H9 (cell line): ENCODE data around the gene HTR3D. TPM values are rescaled to one million over a fixed set of nuclear protein-coding genes. Genes with fewer than 3 reads are reported as not detected.

Source experiments
- DNase-seq: peaks from one replicate; pipeline ENCODE4 v3.0.0-alpha.2; 2017
- H2AFZ ChIP-seq: one replicate; pipeline ENCODE4 v1.6.1; 2013; ENCODE audit warnings: mild to moderate bottlenecking, low read length, control low read depth, moderate library complexity
- H2AK5ac ChIP-seq: 2 replicates; pipeline ENCODE4 v1.6.1; 2013; ENCODE audit warnings: low read length, control low read depth, mixed read lengths; ENCODE audit not compliant: insufficient read length
- H2BK120ac ChIP-seq: one replicate; pipeline ENCODE4 v1.6.1; 2013; ENCODE audit warnings: low read depth, mild to moderate bottlenecking, low read length, control low read depth, inconsistent platforms; ENCODE audit not compliant: poor library complexity, severe bottlenecking
- H2BK12ac ChIP-seq: 2 replicates; pipeline ENCODE4 v1.6.1; 2013; ENCODE audit warnings: low read length, control low read depth, mixed read lengths, low read depth; ENCODE audit not compliant: insufficient read length
- H2BK15ac ChIP-seq: 2 replicates; pipeline ENCODE4 v1.6.1; 2013; ENCODE audit warnings: low read depth, low read length, control low read depth
- H2BK20ac ChIP-seq: one replicate; pipeline ENCODE4 v1.6.1; 2013; ENCODE audit warnings: low read depth, mild to moderate bottlenecking, low read length, control low read depth, inconsistent platforms; ENCODE audit not compliant: poor library complexity, severe bottlenecking
- H2BK5ac ChIP-seq: 2 replicates; pipeline ENCODE4 v1.6.1; 2013; ENCODE audit warnings: low read length, control low read depth, mixed read lengths; ENCODE audit not compliant: insufficient read length
- H3K14ac ChIP-seq: 2 replicates; pipeline ENCODE4 v1.6.1; 2013; ENCODE audit warnings: low read length, control low read depth; ENCODE audit not compliant: insufficient read depth
- H3K18ac ChIP-seq: 2 replicates; pipeline ENCODE4 v1.6.1; 2013; ENCODE audit warnings: low read depth, mild to moderate bottlenecking, mixed read lengths, low read length, control low read depth; ENCODE audit not compliant: insufficient read length
- H3K23ac ChIP-seq: 2 replicates; pipeline ENCODE4 v1.6.1; 2013; ENCODE audit warnings: low read length, control low read depth, mixed read lengths, low read depth; ENCODE audit not compliant: insufficient read length
- H3K23me2 ChIP-seq: 2 replicates; pipeline ENCODE4 v1.6.1; 2013; ENCODE audit warnings: low read depth, mild to moderate bottlenecking, mixed read lengths, low read length, control low read depth; ENCODE audit not compliant: insufficient read length, poor library complexity, severe bottlenecking
- H3K27ac ChIP-seq: 2 replicates; pipeline ENCODE4 v1.5.1; 2013; ENCODE audit warnings: low read length, control low read depth, mixed read lengths, low read depth; ENCODE audit not compliant: insufficient read length
- H3K27me3 ChIP-seq: 2 replicates; pipeline ENCODE4 v1.6.1; 2013; ENCODE audit warnings: low read length, control low read depth, inconsistent platforms; ENCODE audit not compliant: insufficient read depth
- H3K4ac ChIP-seq: 2 replicates; pipeline ENCODE4 v1.6.1; 2013; ENCODE audit warnings: low read depth, mild to moderate bottlenecking, control low read depth, inconsistent platforms, low read length, moderate library complexity
- H3K4me1 ChIP-seq: 2 replicates; pipeline ENCODE4 v1.6.1; 2013; ENCODE audit warnings: low read length, control low read depth, inconsistent platforms; ENCODE audit not compliant: insufficient read depth
- H3K4me2 ChIP-seq: 2 replicates; pipeline ENCODE4 v1.6.1; 2013; ENCODE audit warnings: low read length, control low read depth, mixed read lengths; ENCODE audit not compliant: insufficient read length, insufficient read depth
- H3K56ac ChIP-seq: 2 replicates; pipeline ENCODE4 v1.6.1; 2013; ENCODE audit warnings: low read depth, mild to moderate bottlenecking, mixed read lengths, low read length, control low read depth; ENCODE audit not compliant: insufficient read length
- H3K79me1 ChIP-seq: 2 replicates; pipeline ENCODE4 v1.6.1; 2013; ENCODE audit warnings: low read depth, mild to moderate bottlenecking, moderate library complexity, low read length, control low read depth, inconsistent platforms; ENCODE audit not compliant: insufficient read depth, poor library complexity, severe bottlenecking
- H3K79me2 ChIP-seq: 2 replicates; pipeline ENCODE4 v1.6.1; 2013; ENCODE audit warnings: low read length, control low read depth, inconsistent platforms; ENCODE audit not compliant: insufficient read depth
- H3K9ac ChIP-seq: 2 replicates; pipeline ENCODE4 v1.6.1; 2013; ENCODE audit warnings: low read length, control low read depth, mixed read lengths; ENCODE audit not compliant: insufficient read length; ENCODE audit errors: extremely low read depth
- H3K9me3 ChIP-seq: one replicate; pipeline ENCODE4 v1.6.1; 2013; ENCODE audit warnings: low read depth, low read length, inconsistent platforms; ENCODE audit not compliant: control insufficient read depth
- H3T11ph ChIP-seq: one replicate; pipeline ENCODE4 v1.6.1; 2013; ENCODE audit warnings: mild to moderate bottlenecking, low read length, control low read depth, inconsistent platforms
- H4K20me1 ChIP-seq: one replicate; pipeline ENCODE4 v1.6.1; 2013; ENCODE audit not compliant: control insufficient read depth, insufficient read length, insufficient read depth
- H4K5ac ChIP-seq: 2 replicates; pipeline ENCODE4 v1.6.1; 2013; ENCODE audit warnings: low read depth, mild to moderate bottlenecking, mixed read lengths, low read length, control low read depth; ENCODE audit not compliant: insufficient read length
- H4K8ac ChIP-seq: replicated peaks from 2 replicates; pipeline ENCODE4 v1.6.1; 2013; ENCODE audit warnings: low read length, control low read depth, mixed read lengths, low read depth; ENCODE audit not compliant: insufficient read length
- H4K91ac ChIP-seq: 2 replicates; pipeline ENCODE4 v1.6.1; 2013; ENCODE audit warnings: low read depth, mild to moderate bottlenecking, moderate library complexity, mixed read lengths, low read length, control low read depth; ENCODE audit not compliant: insufficient read length
- H3K27ac Mint-ChIP-seq, 3 experiments: 2 replicates in 2 of 3; 3 replicates in 1 of 3; pipeline ENCODE4 v1.8.0; 2020 to 2021; ENCODE audit warnings: mixed read lengths in 3 of 3, mild to moderate bottlenecking in 1 of 3, moderate library complexity in 1 of 3
- H3K27me3 Mint-ChIP-seq: 2 replicates; pipeline ENCODE4 v1.8.0; 2021; ENCODE audit warnings: low read depth, mild to moderate bottlenecking, moderate library complexity, mixed read lengths
- H3K36me3 Mint-ChIP-seq, 3 experiments: 2 replicates in 2 of 3; 3 replicates in 1 of 3; pipeline ENCODE4 v1.8.0; 2020 to 2021; ENCODE audit warnings: low read depth in 3 of 3, mixed read lengths in 3 of 3; ENCODE audit not compliant: insufficient read depth in 1 of 3
- H3K4me1 Mint-ChIP-seq, 2 experiments: 2 replicates each; pipeline ENCODE4 v1.8.0; 2020; ENCODE audit warnings: mixed read lengths in 2 of 2
- H3K4me3 Mint-ChIP-seq, 2 experiments: 2 replicates in 1 of 2; 3 replicates in 1 of 2; pipeline ENCODE4 v1.8.0; 2020 to 2021; ENCODE audit warnings: mild to moderate bottlenecking in 2 of 2, mixed read lengths in 2 of 2, moderate library complexity in 1 of 2
- H3K9me3 Mint-ChIP-seq, 2 experiments: 2 replicates in 1 of 2; 3 replicates in 1 of 2; pipeline ENCODE4 v1.8.0; 2020; ENCODE audit warnings: mild to moderate bottlenecking in 2 of 2, mixed read lengths in 2 of 2, moderate library complexity in 1 of 2
- WGBS: extraction: QIAGEN DNeasy Blood & Tissue Kit; methylation state at CpG from one replicate; pipeline ENCODE4 v1.1.7; 2013; ENCODE audit warnings: missing lambda C conversion rate, low lambda C conversion rate, mixed read lengths; ENCODE audit not compliant: insufficient read length; ENCODE audit errors: extremely low coverage; 5-methylcytosine and 5-hydroxymethylcytosine counted together
- total RNA-seq: library from RNA; stranded (reverse); gene quantifications from 2 replicates; pipeline ENCODE4 v1.2.1, GENCODE V29; 2021
- TF ChIP-seq, protein P1 (sequence below): fragments of 200-600 bp; sonication (generic); conservative IDR thresholded peaks from 3 replicates; pipeline ENCODE4 v1.8.0; 2021; ENCODE audit warnings: antibody characterized with exemption, mild to moderate bottlenecking

HTR3D gene
- total RNA-seq, 1 experiment from 2014 or later, result not detected

DNA sequence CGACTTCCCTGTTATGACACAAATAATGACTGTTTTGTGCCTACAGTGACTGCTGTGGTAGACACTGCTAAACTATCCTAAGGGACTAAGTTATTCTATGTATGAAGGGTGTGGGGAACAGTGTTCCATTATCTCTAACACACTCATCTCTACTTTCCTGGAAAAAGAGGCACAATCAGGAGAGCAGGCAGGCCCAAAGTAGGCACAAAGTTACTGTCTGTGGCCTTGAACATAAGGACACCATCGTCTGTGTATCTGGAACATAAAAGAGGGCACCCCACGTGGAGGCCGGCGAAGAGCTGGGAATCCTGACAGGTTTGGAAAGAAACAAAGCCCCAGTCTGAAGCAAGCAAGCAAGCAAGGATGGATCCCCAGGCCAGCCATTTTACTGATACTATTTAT, 15.4 kb upstream of the HTR3D start:
- Histone ChIP-seq H3K4me2 (peak overlapping the region; percentile 11), H3K14ac (no peak overlapping the region), H3K79me2 (peaks cover 7% of the 10 kb centered on the region; the same call in 1 of the 2 replicates), H2BK15ac (no peak overlapping the region), H4K20me1 (no peaks in the 10 kb centered on the region), H2BK12ac (no peak overlapping the region), H4K91ac (no peak overlapping the region), H2BK120ac (no peak overlapping the region), H2BK5ac (no peak overlapping the region), H2AFZ (no peak overlapping the region), H3K79me1 (no peaks in the 10 kb centered on the region), H3T11ph (no peak overlapping the region), H3K23ac (no peak overlapping the region), H2AK5ac (no peak overlapping the region), H3K9ac (no peak overlapping the region), H4K8ac (no peak overlapping the region), H3K4me1 (peaks cover 5% of the 10 kb centered on the region; the same call in 1 of the 2 replicates), H2BK20ac (no peak overlapping the region), H3K9me3 (no peaks in the 10 kb centered on the region), H3K56ac (no peak overlapping the region), H3K4ac (no peak overlapping the region), H4K5ac (no peak overlapping the region), H3K27ac (no peak overlapping the region), H3K27me3 (no peaks in the 10 kb centered on the region), H3K18ac (no peak overlapping the region), H3K23me2 (peaks cover 4% of the 10 kb centered on the region)
- Mint-ChIP-seq H3K4me3 (peak overlapping the region; percentile 97 to 99), H3K9me3 (no peaks in the 10 kb centered on the region; a peak in 1 of 5 replicates), H3K27me3 (peaks cover 3% of the 10 kb centered on the region; the same call in 1 of the 2 replicates), H3K4me1 (peaks cover 24 to 25% of the 10 kb centered on the region in 2 experiments), H3K27ac (no peak overlapping the region), H3K36me3 (peaks cover 16 to 24% (median 22%) of the 10 kb centered on the region in 3 experiments; a peak in 6 of 7 replicates)
- no CpG with 5 or more reads among the region's 5 CpGs for WGBS
- no peak for DNase-seq
- TF ChIP-seq, protein P1, sequence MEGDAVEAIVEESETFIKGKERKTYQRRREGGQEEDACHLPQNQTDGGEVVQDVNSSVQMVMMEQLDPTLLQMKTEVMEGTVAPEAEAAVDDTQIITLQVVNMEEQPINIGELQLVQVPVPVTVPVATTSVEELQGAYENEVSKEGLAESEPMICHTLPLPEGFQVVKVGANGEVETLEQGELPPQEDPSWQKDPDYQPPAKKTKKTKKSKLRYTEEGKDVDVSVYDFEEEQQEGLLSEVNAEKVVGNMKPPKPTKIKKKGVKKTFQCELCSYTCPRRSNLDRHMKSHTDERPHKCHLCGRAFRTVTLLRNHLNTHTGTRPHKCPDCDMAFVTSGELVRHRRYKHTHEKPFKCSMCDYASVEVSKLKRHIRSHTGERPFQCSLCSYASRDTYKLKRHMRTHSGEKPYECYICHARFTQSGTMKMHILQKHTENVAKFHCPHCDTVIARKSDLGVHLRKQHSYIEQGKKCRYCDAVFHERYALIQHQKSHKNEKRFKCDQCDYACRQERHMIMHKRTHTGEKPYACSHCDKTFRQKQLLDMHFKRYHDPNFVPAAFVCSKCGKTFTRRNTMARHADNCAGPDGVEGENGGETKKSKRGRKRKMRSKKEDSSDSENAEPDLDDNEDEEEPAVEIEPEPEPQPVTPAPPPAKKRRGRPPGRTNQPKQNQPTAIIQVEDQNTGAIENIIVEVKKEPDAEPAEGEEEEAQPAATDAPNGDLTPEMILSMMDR, result no peak
